Suprapubic skin (tissue), 3 donors: Measurements from ENCODE around the gene DIP2C.

ENCODE experiments used
- POLR2AphosphoS5 ChIP-seq, 3 donors: sonication (generic); formaldehyde crosslinking; IDR thresholded peaks; one replicate each; pipeline ENCODE4 v1.6.1; 2017; ENCODE audit warnings: antibody characterized with exemption in 3 of 3
- TF ChIP-seq, protein P1 (sequence below), 2 donors: fragments of 200-600 bp in 1 of 2; fragments of 450-650 bp in 1 of 2; sonication (generic) in 1 of 2; IDR thresholded peaks; one replicate each; pipeline ENCODE4 v1.5.1; 2016 to 2019; ENCODE audit warnings: antibody characterized with exemption in 2 of 2, mild to moderate bottlenecking in 1 of 2, moderate library complexity in 1 of 2

GRCh38 chr10:513393-513792 is 176.1 kb downstream of the DIP2C start:
- TF ChIP-seq POLR2AphosphoS5 (IDR thresholded peaks at IDR 0.05), result no peak
- TF ChIP-seq, protein P1, sequence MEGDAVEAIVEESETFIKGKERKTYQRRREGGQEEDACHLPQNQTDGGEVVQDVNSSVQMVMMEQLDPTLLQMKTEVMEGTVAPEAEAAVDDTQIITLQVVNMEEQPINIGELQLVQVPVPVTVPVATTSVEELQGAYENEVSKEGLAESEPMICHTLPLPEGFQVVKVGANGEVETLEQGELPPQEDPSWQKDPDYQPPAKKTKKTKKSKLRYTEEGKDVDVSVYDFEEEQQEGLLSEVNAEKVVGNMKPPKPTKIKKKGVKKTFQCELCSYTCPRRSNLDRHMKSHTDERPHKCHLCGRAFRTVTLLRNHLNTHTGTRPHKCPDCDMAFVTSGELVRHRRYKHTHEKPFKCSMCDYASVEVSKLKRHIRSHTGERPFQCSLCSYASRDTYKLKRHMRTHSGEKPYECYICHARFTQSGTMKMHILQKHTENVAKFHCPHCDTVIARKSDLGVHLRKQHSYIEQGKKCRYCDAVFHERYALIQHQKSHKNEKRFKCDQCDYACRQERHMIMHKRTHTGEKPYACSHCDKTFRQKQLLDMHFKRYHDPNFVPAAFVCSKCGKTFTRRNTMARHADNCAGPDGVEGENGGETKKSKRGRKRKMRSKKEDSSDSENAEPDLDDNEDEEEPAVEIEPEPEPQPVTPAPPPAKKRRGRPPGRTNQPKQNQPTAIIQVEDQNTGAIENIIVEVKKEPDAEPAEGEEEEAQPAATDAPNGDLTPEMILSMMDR (IDR thresholded peaks at IDR 0.05), result no peak
